Measurements from ENCODE around the gene YIF1A.

GRCh38 chr11:66264383-66264782 lies 24.6 kb downstream of the YIF1A start:
- TF ChIP-seq FOS (IDR thresholded peaks at IDR 0.05; ENCODE audit: borderline replicate concordance, insufficient read depth, low read length) (no peak), POLR2AphosphoS5 (IDR thresholded peaks at IDR 0.05; ENCODE audit: insufficient read depth, low read depth, low read length) (no peak), CTCF (IDR thresholded peaks at IDR 0.05; ENCODE audit: extremely low read depth in 1 of 2, insufficient read depth in 1 of 2, low read depth in 1 of 2, low read length in 2 of 2) (no peak)
